ENCODE results near the gene PNPT1. TPM values are rescaled to one million over a fixed set of nuclear protein-coding genes. Genes with fewer than 3 reads are reported as not detected.
A peak's percentile ranks its signal among the peaks of the same experiment; 100 is the strongest.
"Not testable (repeated sequence)": the region's sequence is repeated elsewhere in the genome, so short reads cannot be mapped to it uniquely, and the experiment has no call there.

PNPT1 gene
- total RNA-seq, 1 experiment from 2014 or later = 26.6 TPM

GRCh38 chr2:55609938-55610578 is 83.6 kb downstream of the PNPT1 start:
- DNase-seq (ENCODE audit: low read depth) = no peak
- in situ Hi-C loops (cut with HindIII; ENCODE audit: low pct_unique_long_range_greater_than_20kb, low sequenced_read_pairs) = no loop called here

- DNase-seq (ENCODE audit: low read depth) = no peak
- in situ Hi-C loops (cut with HindIII; ENCODE audit: low pct_unique_long_range_greater_than_20kb, low sequenced_read_pairs) = no loop called here
These were observed 84.3 kb downstream of the PNPT1 start for GRCh38 chr2:55609193-55609794.

GRCh38 chr2:55607717-55608116 is 85.9 kb downstream of the PNPT1 start:
- no peak for DNase-seq (ENCODE audit: low read depth)
- in situ Hi-C loops (cut with HindIII; ENCODE audit: low pct_unique_long_range_greater_than_20kb, low sequenced_read_pairs) = no loop called here

- no peak for DNase-seq (ENCODE audit: low read depth)
- in situ Hi-C loops (cut with HindIII; ENCODE audit: low pct_unique_long_range_greater_than_20kb, low sequenced_read_pairs) = no loop called here
These were observed 89.5 kb downstream of the PNPT1 start for GRCh38 chr2:55604027-55604565.

- DNase-seq (ENCODE audit: low read depth) = no peak
These were observed 91.8 kb downstream of the PNPT1 start for GRCh38 chr2:55601849-55602248.

GRCh38 chr2:55598056-55598795 is 95.4 kb downstream of the PNPT1 start:
- in situ Hi-C loops (cut with HindIII; ENCODE audit: low pct_unique_long_range_greater_than_20kb, low sequenced_read_pairs) = no loop called here
- DNase-seq (ENCODE audit: low read depth) = no peak

More at GRCh38 chr2:55601849-55602248, 91.8 kb downstream of the PNPT1 start:
- in situ Hi-C loops (cut with HindIII; ENCODE audit: low pct_unique_long_range_greater_than_20kb, low sequenced_read_pairs) = no loop called here

- in situ Hi-C loops (cut with HindIII; ENCODE audit: low pct_unique_long_range_greater_than_20kb, low sequenced_read_pairs); DNase-seq (ENCODE audit: low read depth): not testable (repeated sequence)
These were observed 96.8 kb downstream of the PNPT1 start for GRCh38 chr2:55596795-55597194.

GRCh38 chr2:55595536-55595935 is 98.1 kb downstream of the PNPT1 start:
- in situ Hi-C loops (cut with HindIII; ENCODE audit: low pct_unique_long_range_greater_than_20kb, low sequenced_read_pairs) = no loop called here
- no peak for DNase-seq (ENCODE audit: low read depth)

- in situ Hi-C loops (cut with HindIII; ENCODE audit: low pct_unique_long_range_greater_than_20kb, low sequenced_read_pairs) = no loop called here
- no peak for DNase-seq (ENCODE audit: low read depth)
These were observed 101.5 kb downstream of the PNPT1 start for GRCh38 chr2:55592130-55592529.

GRCh38 chr2:55590810-55591440 is 102.7 kb downstream of the PNPT1 start:
- in situ Hi-C loops (cut with HindIII; ENCODE audit: low pct_unique_long_range_greater_than_20kb, low sequenced_read_pairs) = no loop called here
- DNase-seq (ENCODE audit: low read depth) = peak; percentile 78

- in situ Hi-C loops (cut with HindIII; ENCODE audit: low pct_unique_long_range_greater_than_20kb, low sequenced_read_pairs) = no loop called here
- DNase-seq (ENCODE audit: low read depth) = no peak
These were observed 108.1 kb downstream of the PNPT1 start for GRCh38 chr2:55585451-55586080.

Other genes starting within 250 kb of the PNPT1 start
- 55.3 and 80.4 TPM in 2 replicates for gene CFAP36, start 174.1 kb downstream of the PNPT1 start, total RNA-seq (2014; rRNA removed; shearing (Covaris generic); ENCODE audit: low replicate concordance)
- gene PPP4R3B, start 76.2 kb downstream of the PNPT1 start, total RNA-seq (2014; rRNA removed; shearing (Covaris generic); ENCODE audit: low replicate concordance) = 9.2 and 11.6 TPM in 2 replicates
- gene EFEMP1, start 229.9 kb upstream of the PNPT1 start, total RNA-seq (2014; rRNA removed; shearing (Covaris generic); ENCODE audit: low replicate concordance) = 10.0 TPM in 2 replicates